Activated CD4-positive, alpha-beta memory T cell treated with anti-CD3 and anti-CD28 coated beads for 36 hours (primary cell): ENCODE measurements around the gene MSANTD1. TPM values are rescaled to one million over a fixed set of nuclear protein-coding genes. Genes with fewer than 3 reads are reported as not detected.

Experiments used
- CTCF ChIA-PET: fragments of 350-600 bp; sonication (Branson Sonifier 250); formaldehyde crosslinking; loops from one replicate; lab custom pipeline; 2021; ENCODE audit warnings: antibody characterized with exemption, inconsistent platforms; lab: Charles Lee
- POLR2A ChIA-PET: fragments of 350-600 bp; sonication (Branson Sonifier 250); formaldehyde crosslinking; loops from one replicate; lab custom pipeline; 2021; ENCODE audit warnings: antibody characterized with exemption; lab: Charles Lee
- DNase-seq: peaks from one replicate; pipeline ENCODE4 v3.0.0-alpha.2; 2020
- H3K27ac Mint-ChIP-seq: one replicate; pipeline ENCODE4 v1.8.0; 2021; ENCODE audit warnings: mixed read lengths
- H3K27me3 Mint-ChIP-seq: one replicate; pipeline ENCODE4 v1.8.0; 2021; ENCODE audit warnings: mixed read lengths
- H3K36me3 Mint-ChIP-seq: one replicate; pipeline ENCODE4 v1.8.0; 2021; ENCODE audit warnings: mixed read lengths
- H3K4me1 Mint-ChIP-seq: one replicate; pipeline ENCODE4 v1.8.0; 2021; ENCODE audit warnings: low read depth, mixed read lengths
- H3K4me3 Mint-ChIP-seq: one replicate; pipeline ENCODE4 v1.8.0; 2021; ENCODE audit warnings: mild to moderate bottlenecking, mixed read lengths
- H3K9me3 Mint-ChIP-seq: one replicate; pipeline ENCODE4 v1.8.0; 2021; ENCODE audit warnings: mixed read lengths
- intact Hi-C: fragments of 100-400 bp; cut with micrococcal nuclease; formaldehyde crosslinking; loops from one replicate; pipeline ENCODE4 v1.15.1; 2023
- total RNA-seq, 2 experiments: library from RNA; stranded (reverse); gene quantifications; one replicate each; pipeline ENCODE4 v1.2.3, GENCODE V29; 2021

The MSANTD1 gene
- total RNA-seq, 2 experiments from 2014 or later, result 0.39 to 0.45 TPM

- Mint-ChIP-seq H3K9me3 (no peaks in the 10 kb centered on the region), H3K4me1 (peaks cover 6% of the 10 kb centered on the region), H3K36me3 (no peaks in the 10 kb centered on the region), H3K27me3 (no peaks in the 10 kb centered on the region), H3K4me3 (no peak overlapping the region), H3K27ac (no peak overlapping the region)
- CTCF ChIA-PET, result no interaction called here
- no peak for DNase-seq
- intact Hi-C loops, result no loop called here
- POLR2A ChIA-PET, result no interaction called here
These were observed 1.4 kb upstream of the MSANTD1 start for GRCh38 chr4:3247399-3248177.

GRCh38 chr4:3248178-3248480, 830 bp upstream of the MSANTD1 start:
- H3K27me3 Mint-ChIP-seq, result no peaks in the 10 kb centered on the region
- POLR2A ChIA-PET, result no interaction called here
- no peaks in the 10 kb centered on the region for H3K9me3 Mint-ChIP-seq
- CTCF ChIA-PET, result no interaction called here
- H3K36me3 Mint-ChIP-seq, result no peaks in the 10 kb centered on the region
- DNase-seq, result no peak
- no peak overlapping the region for H3K27ac Mint-ChIP-seq
- H3K4me3 Mint-ChIP-seq, result no peak overlapping the region
- intact Hi-C loops, result no loop called here
- H3K4me1 Mint-ChIP-seq, result peaks cover under 1% of the 10 kb centered on the region

GRCh38 chr4:3249711-3250437, 915 bp downstream of the MSANTD1 start:
- ChIA-PET POLR2A (no interaction called here), CTCF (no interaction called here)
- no peaks in the 10 kb centered on the region for H3K27me3 Mint-ChIP-seq
- H3K36me3 Mint-ChIP-seq, result no peaks in the 10 kb centered on the region
- intact Hi-C loops, result no loop called here
- no peak overlapping the region for H3K27ac Mint-ChIP-seq
- DNase-seq, result no peak
- no peaks in the 10 kb centered on the region for H3K4me1 Mint-ChIP-seq
- H3K4me3 Mint-ChIP-seq, result no peak overlapping the region
- H3K9me3 Mint-ChIP-seq, result no peaks in the 10 kb centered on the region

- no peak overlapping the region for H3K27ac Mint-ChIP-seq
- POLR2A ChIA-PET, result no interaction called here
- no peaks in the 10 kb centered on the region for H3K4me1 Mint-ChIP-seq
- no peak for DNase-seq
- H3K36me3 Mint-ChIP-seq, result no peaks in the 10 kb centered on the region
- intact Hi-C loops, result no loop called here
- no peaks in the 10 kb centered on the region for H3K9me3 Mint-ChIP-seq
- CTCF ChIA-PET, result no interaction called here
- H3K4me3 Mint-ChIP-seq, result no peak overlapping the region
- no peaks in the 10 kb centered on the region for H3K27me3 Mint-ChIP-seq
These were observed 1.5 kb downstream of the MSANTD1 start for GRCh38 chr4:3250438-3250955.

- CTCF ChIA-PET, result no interaction called here
- intact Hi-C loops, result no loop called here
- no peaks in the 10 kb centered on the region for H3K36me3 Mint-ChIP-seq
- DNase-seq, result no peak
- no peak overlapping the region for H3K4me3 Mint-ChIP-seq
- no peaks in the 10 kb centered on the region for H3K9me3 Mint-ChIP-seq
- POLR2A ChIA-PET, result no interaction called here
- H3K27ac Mint-ChIP-seq, result no peak overlapping the region
- no peaks in the 10 kb centered on the region for H3K27me3 Mint-ChIP-seq
- no peaks in the 10 kb centered on the region for H3K4me1 Mint-ChIP-seq
These were observed 2.2 kb downstream of the MSANTD1 start for GRCh38 chr4:3250956-3251690.

GRCh38 chr4:3251691-3252479, 2.9 kb downstream of the MSANTD1 start:
- DNase-seq, result no peak
- no peaks in the 10 kb centered on the region for H3K36me3 Mint-ChIP-seq
- intact Hi-C loops, result no loop called here
- H3K27me3 Mint-ChIP-seq, result no peaks in the 10 kb centered on the region
- ChIA-PET POLR2A (no interaction called here), CTCF (no interaction called here)
- H3K4me1 Mint-ChIP-seq, result no peaks in the 10 kb centered on the region
- no peak overlapping the region for H3K27ac Mint-ChIP-seq
- H3K4me3 Mint-ChIP-seq, result no peak overlapping the region
- H3K9me3 Mint-ChIP-seq, result no peaks in the 10 kb centered on the region

- Mint-ChIP-seq H3K27me3 (no peaks in the 10 kb centered on the region), H3K4me1 (no peaks in the 10 kb centered on the region), H3K27ac (no peak overlapping the region), H3K9me3 (no peaks in the 10 kb centered on the region), H3K36me3 (no peaks in the 10 kb centered on the region), H3K4me3 (no peak overlapping the region)
- intact Hi-C loops, result no loop called here
- no peak for DNase-seq
- CTCF ChIA-PET, result no interaction called here
- POLR2A ChIA-PET, result no interaction called here
These were observed 3.5 kb downstream of the MSANTD1 start for GRCh38 chr4:3252480-3252828.

- H3K27me3 Mint-ChIP-seq, result no peaks in the 10 kb centered on the region
- ChIA-PET CTCF (no interaction called here), POLR2A (no interaction called here)
- no peaks in the 10 kb centered on the region for H3K4me1 Mint-ChIP-seq
- no peaks in the 10 kb centered on the region for H3K9me3 Mint-ChIP-seq
- H3K36me3 Mint-ChIP-seq, result no peaks in the 10 kb centered on the region
- intact Hi-C loops, result no loop called here
- no peak overlapping the region for H3K4me3 Mint-ChIP-seq
- no peak for DNase-seq
- no peak overlapping the region for H3K27ac Mint-ChIP-seq
These were observed 4.1 kb downstream of the MSANTD1 start for GRCh38 chr4:3252831-3253641.

- Mint-ChIP-seq H3K27ac (no peak overlapping the region), H3K27me3 (no peaks in the 10 kb centered on the region), H3K9me3 (no peaks in the 10 kb centered on the region), H3K36me3 (no peaks in the 10 kb centered on the region), H3K4me1 (no peaks in the 10 kb centered on the region), H3K4me3 (no peak overlapping the region)
- DNase-seq, result no peak
- intact Hi-C loops, result no loop called here
- POLR2A ChIA-PET, result no interaction called here
- CTCF ChIA-PET, result no interaction called here
These were observed 4.8 kb downstream of the MSANTD1 start for GRCh38 chr4:3253808-3254207.

GRCh38 chr4:3254302-3255131, 5.6 kb downstream of the MSANTD1 start:
- Mint-ChIP-seq H3K27ac (no peak overlapping the region), H3K36me3 (no peaks in the 10 kb centered on the region), H3K9me3 (no peaks in the 10 kb centered on the region), H3K27me3 (no peaks in the 10 kb centered on the region), H3K4me1 (no peaks in the 10 kb centered on the region), H3K4me3 (no peak overlapping the region)
- DNase-seq, result no peak
- intact Hi-C loops, result no loop called here
- POLR2A ChIA-PET, result no interaction called here
- CTCF ChIA-PET, result no interaction called here
